A549 (cell line): Measurements from ENCODE around the gene SLC6A18. TPM values are rescaled to one million over a fixed set of nuclear protein-coding genes. Genes with fewer than 3 reads are reported as not detected.
"Not testable (repeated sequence)": the region's sequence is repeated elsewhere in the genome, so short reads cannot be mapped to it uniquely, and the experiment has no call there.

Experiments
- ATAC-seq, 2 experiments: fragments of 200-7000 bp in 1 of 2; fragments of >200 bp in 1 of 2; cut with Nextera tagmentation in 1 of 2; cut with Tn5 transposase in 1 of 2; 3 replicates each; pipeline versions ENCODE4 v1.8.0 to v1.9.1; 2018 to 2020; ENCODE audit warnings: mild to moderate bottlenecking in 1 of 2, moderate library complexity in 1 of 2
- CTCF ChIA-PET: fragments of 300-600 bp; sonication (Branson Sonifier 250); formaldehyde crosslinking; extraction: SDS; loops from one replicate; lab custom pipeline; 2021; ENCODE audit warnings: antibody characterized with exemption, inconsistent platforms; lab: Yijun Ruan, JAX
- POLR2A ChIA-PET: fragments of 350-600 bp; formaldehyde crosslinking; extraction: SDS; loops from one replicate; lab custom pipeline; 2021; ENCODE audit warnings: antibody characterized with exemption, inconsistent platforms; lab: Yijun Ruan, JAX
- DNase-seq, 2 experiments: peaks; one replicate each; pipeline versions ENCODE4 v3.0.0 to v3.0.0-alpha.2; 2011 to 2016; ENCODE audit warnings: low read depth in 1 of 2, low spot score in 1 of 2
- FAIRE-seq: peaks from 2 replicates; lab custom pipeline; 2011; peaks lifted over from hg19 to GRCh38; lab: Jason Lieb, UNC
- H3K27ac ChIP-seq, 2 experiments: fragments of >200 bp; sonication (Bioruptor Twin); formaldehyde crosslinking; 3 replicates each; pipeline ENCODE4 v1.5.1; 2016 to 2017
- H3K4me1 ChIP-seq: fragments of >200 bp; sonication (Bioruptor Twin); formaldehyde crosslinking; 3 replicates; pipeline ENCODE4 v1.6.1; 2016
- H3K4me2 ChIP-seq: fragments of >200 bp; sonication (Bioruptor Twin); formaldehyde crosslinking; 3 replicates; pipeline ENCODE4 v1.6.1; 2016
- H3K4me3 ChIP-seq: fragments of >200 bp; sonication (Bioruptor Twin); formaldehyde crosslinking; 3 replicates; pipeline ENCODE4 v1.5.1; 2016
- H3K9me3 ChIP-seq: fragments of >200 bp; sonication (Bioruptor Twin); formaldehyde crosslinking; 3 replicates; pipeline ENCODE4 v1.6.1; 2016
- CEBPB ChIP-seq, 2 experiments: fragments of >200 bp in 1 of 2; sonication (Bioruptor Twin) in 1 of 2; formaldehyde crosslinking in 1 of 2; IDR thresholded peaks; 2 replicates each; pipeline ENCODE4 v1.6.1; 2012 to 2016
- EHF ChIP-seq: fragments of 250-450 bp; sonication (Bioruptor Pico); IDR thresholded peaks from 2 replicates; pipeline ENCODE4 v1.5.0; 2020; ENCODE audit warnings: mild to moderate bottlenecking
- EP300 ChIP-seq, 2 experiments: fragments of >200 bp; sonication (Bioruptor Twin); formaldehyde crosslinking; IDR thresholded peaks; 2 replicates in 1 of 2; 3 replicates in 1 of 2; pipeline ENCODE4 v1.6.1; 2016 to 2017
- ESRRA ChIP-seq: fragments of 150-350 bp; IDR thresholded peaks from 2 replicates; pipeline ENCODE4 v1.6.1; 2014; ENCODE audit warnings: mild to moderate bottlenecking, low read length, borderline replicate concordance
- FOSB ChIP-seq: fragments of 250-450 bp; sonication (Bioruptor Pico); IDR thresholded peaks from 2 replicates; pipeline ENCODE4 v1.5.0; 2020; ENCODE audit warnings: mild to moderate bottlenecking, moderate library complexity
- FOSL2 ChIP-seq, 2 experiments: fragments of 450-650 bp in 1 of 2; fragments of >200 bp in 1 of 2; sonication (Bioruptor Twin) in 1 of 2; formaldehyde crosslinking; IDR thresholded peaks; 2 replicates each; pipeline versions ENCODE4 v1.5.0 to v1.6.1; 2016 to 2020; ENCODE audit warnings: mild to moderate bottlenecking in 1 of 2, moderate library complexity in 1 of 2
- GATA3 ChIP-seq: IDR thresholded peaks from 2 replicates; pipeline ENCODE4 v1.6.1; 2012; ENCODE audit warnings: borderline replicate concordance
- HOXB13 ChIP-seq: fragments of 250-450 bp; sonication (Bioruptor Pico); IDR thresholded peaks from 2 replicates; pipeline ENCODE4 v1.5.0; 2020; ENCODE audit warnings: low read depth, mild to moderate bottlenecking, moderate library complexity
- JUN ChIP-seq, 2 experiments: fragments of >200 bp; sonication (Bioruptor Twin); formaldehyde crosslinking; IDR thresholded peaks; 2 replicates in 1 of 2; 3 replicates in 1 of 2; pipeline ENCODE4 v1.6.1; 2016 to 2017
- KDM1A ChIP-seq: fragments of 200-600 bp; sonication (generic); IDR thresholded peaks from 2 replicates; pipeline ENCODE4 v1.6.1; 2016; ENCODE audit warnings: low read depth, mild to moderate bottlenecking
- MAFK ChIP-seq: fragments of 450-650 bp; IDR thresholded peaks from 2 replicates; pipeline ENCODE4 v1.6.1; 2014; ENCODE audit not compliant: partially characterized antibody
- NFE2L2 ChIP-seq: fragments of 150-350 bp; conservative IDR thresholded peaks from 2 replicates; pipeline ENCODE4 v1.6.1; 2014; ENCODE audit warnings: low read length
- NPAS2 ChIP-seq: fragments of 250-450 bp; sonication (Bioruptor Pico); IDR thresholded peaks from 2 replicates; pipeline ENCODE4 v1.8.0; 2022; ENCODE audit warnings: mild to moderate bottlenecking, moderate library complexity, borderline replicate concordance
- NR3C1 ChIP-seq: fragments of >200 bp; sonication (Bioruptor Twin); formaldehyde crosslinking; IDR thresholded peaks from 3 replicates; pipeline ENCODE4 v1.6.1; 2017
- PHF8 ChIP-seq: fragments of 200-600 bp; sonication (generic); IDR thresholded peaks from 2 replicates; pipeline ENCODE4 v1.6.1; 2016; ENCODE audit warnings: low read depth, mild to moderate bottlenecking, antibody characterized with exemption, moderate library complexity, borderline replicate concordance
- RAD21 ChIP-seq, 2 experiments: fragments of >200 bp in 1 of 2; sonication (Bioruptor Twin) in 1 of 2; formaldehyde crosslinking in 1 of 2; IDR thresholded peaks in 1 of 2; conservative IDR thresholded peaks in 1 of 2; 2 replicates in 1 of 2; 3 replicates in 1 of 2; pipeline ENCODE4 v1.6.1; 2012 to 2018; ENCODE audit warnings: inconsistent platforms in 1 of 2
- ZFP36 ChIP-seq: fragments of 450-650 bp; IDR thresholded peaks from 2 replicates; pipeline ENCODE4 v1.6.1; 2014; ENCODE audit warnings: borderline replicate concordance; ENCODE audit not compliant: partially characterized antibody
- WGBS: methylation state at CpG from one replicate; pipeline ENCODE4 v1.1.6; 2017; ENCODE audit errors: missing lambda C conversion rate; 5-methylcytosine and 5-hydroxymethylcytosine counted together
- polyA plus RNA-seq, 4 experiments: library from polyadenylated mRNA; depleted of rRNA in 3 of 4; stranded (reverse); fragments of >200 nt; fragmentation: RNase III in 1 of 4; extraction: RNeasy Plus Mini Kit Qiagen cat#74134 plus additional on column Dnase treatment in 1 of 4; gene quantifications; 2 replicates in 3 of 4; 3 replicates in 1 of 4; pipeline ENCODE4 v1.2.3, GENCODE V29; 2011 to 2017
- TF ChIP-seq, protein P1 (sequence below): fragments of 250-450 bp; sonication (Bioruptor Pico); IDR thresholded peaks from 2 replicates; pipeline ENCODE4 v1.5.0; 2021; ENCODE audit warnings: mild to moderate bottlenecking, moderate library complexity, borderline replicate concordance
- TF ChIP-seq, protein P2 (sequence below): fragments of 450-650 bp; IDR thresholded peaks from 2 replicates; pipeline ENCODE4 v1.6.1; 2014; ENCODE audit warnings: antibody characterized with exemption
- TF ChIP-seq, protein P3 (sequence below): IDR thresholded peaks from 2 replicates; pipeline ENCODE4 v1.6.1; 2012

SLC6A18 gene
- polyA plus RNA-seq, 2 of the 4 experiments (the other 2 are of a cell fraction): not detected

DNA sequence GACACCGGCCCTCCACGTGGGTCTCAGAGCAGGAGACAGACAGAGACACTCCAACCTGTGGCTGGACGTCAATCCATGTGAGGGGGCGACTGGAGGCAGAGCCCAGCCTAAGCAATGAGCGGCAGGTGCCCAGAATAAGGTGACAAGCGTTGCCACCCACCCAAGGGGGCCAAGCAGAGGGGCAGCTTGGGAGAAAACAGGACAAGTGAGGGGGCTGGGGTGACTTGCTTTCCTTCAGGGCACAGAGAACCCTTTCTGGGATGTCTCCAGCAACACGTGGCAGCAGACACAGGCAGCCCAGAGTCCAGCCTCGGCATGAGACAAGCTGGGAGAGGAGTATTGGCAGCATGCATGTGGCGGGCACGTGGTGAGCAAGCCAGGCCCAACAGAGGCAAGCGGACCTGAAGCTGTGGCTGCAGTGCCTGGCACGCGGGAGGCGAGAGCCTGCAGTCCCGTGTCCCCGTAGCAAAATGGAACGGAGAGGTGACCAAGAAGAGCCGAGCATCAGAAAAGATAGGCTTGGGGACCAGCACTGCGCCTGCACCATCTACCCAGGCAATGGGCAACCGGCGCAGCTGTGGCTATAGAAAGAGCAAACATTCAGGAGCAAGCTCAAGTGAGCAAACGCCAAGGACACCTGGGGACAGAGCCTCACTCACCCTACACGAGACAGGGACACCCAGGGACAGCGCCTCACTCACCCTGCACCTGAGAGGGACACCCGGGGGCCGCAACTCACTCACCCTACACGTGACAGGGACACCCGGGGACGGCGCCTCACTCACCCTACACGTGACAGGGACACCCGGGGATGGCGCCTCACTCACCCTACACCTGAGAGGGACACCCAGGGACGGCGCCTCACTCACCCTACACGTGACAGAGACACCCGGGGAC is 63.5 kb downstream of the SLC6A18 start (continued):
- TF ChIP-seq, protein P1, sequence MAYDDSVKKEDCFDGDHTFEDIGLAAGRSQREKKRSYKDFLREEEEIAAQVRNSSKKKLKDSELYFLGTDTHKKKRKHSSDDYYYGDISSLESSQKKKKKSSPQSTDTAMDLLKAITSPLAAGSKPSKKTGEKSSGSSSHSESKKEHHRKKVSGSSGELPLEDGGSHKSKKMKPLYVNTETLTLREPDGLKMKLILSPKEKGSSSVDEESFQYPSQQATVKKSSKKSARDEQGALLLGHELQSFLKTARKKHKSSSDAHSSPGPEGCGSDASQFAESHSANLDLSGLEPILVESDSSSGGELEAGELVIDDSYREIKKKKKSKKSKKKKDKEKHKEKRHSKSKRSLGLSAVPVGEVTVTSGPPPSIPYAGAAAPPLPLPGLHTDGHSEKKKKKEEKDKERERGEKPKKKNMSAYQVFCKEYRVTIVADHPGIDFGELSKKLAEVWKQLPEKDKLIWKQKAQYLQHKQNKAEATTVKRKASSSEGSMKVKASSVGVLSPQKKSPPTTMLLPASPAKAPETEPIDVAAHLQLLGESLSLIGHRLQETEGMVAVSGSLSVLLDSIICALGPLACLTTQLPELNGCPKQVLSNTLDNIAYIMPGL (CRISPR knock-in tag): no peak

DNA sequence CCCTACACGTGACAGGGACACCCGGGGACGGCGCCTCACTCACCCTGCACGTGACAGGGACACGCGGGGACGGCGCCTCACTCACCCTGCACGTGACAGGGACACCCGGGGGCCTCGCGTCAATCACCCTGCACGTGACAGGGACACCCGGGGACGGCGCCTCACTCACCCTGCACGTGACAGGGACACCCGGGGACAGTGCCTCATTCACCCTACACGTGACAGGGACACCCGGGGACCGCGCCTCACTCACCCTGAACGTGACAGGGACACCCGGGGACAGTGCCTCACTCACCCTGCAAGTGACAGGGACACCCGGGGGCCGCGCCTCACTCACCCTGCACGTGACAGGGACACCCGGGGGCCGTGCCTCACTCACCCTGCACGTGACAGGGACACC is 64.4 kb downstream of the SLC6A18 start:
- CTCF ChIA-PET, H3K4me2 ChIP-seq, POLR2A ChIA-PET, FAIRE-seq, H3K4me1 ChIP-seq, DNase-seq, H3K27ac ChIP-seq, ATAC-seq, H3K9me3 ChIP-seq, H3K4me3 ChIP-seq: not testable (repeated sequence)
- WGBS: no CpG with 5 or more reads among the region's 32 CpGs

DNA sequence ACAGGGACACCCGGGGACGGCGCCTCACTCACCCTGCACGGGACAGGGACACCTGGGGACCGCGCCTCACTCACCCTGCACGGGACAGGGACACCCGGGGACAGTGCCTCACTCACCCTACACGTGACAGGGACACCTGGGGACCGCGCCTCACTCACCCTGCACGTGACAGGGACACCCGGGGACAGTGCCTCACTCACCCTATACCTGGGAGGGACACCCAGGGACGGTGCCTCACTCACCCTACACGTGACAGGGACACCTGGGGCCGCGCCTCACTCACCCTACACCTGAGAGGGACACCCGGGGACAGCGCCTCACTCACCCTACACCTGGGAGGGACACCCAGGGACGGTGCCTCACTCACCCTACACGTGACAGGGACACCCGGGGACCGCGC is 65.8 kb downstream of the SLC6A18 start:
- FAIRE-seq, POLR2A ChIA-PET: not testable (repeated sequence)
- 81% methylated on average over 12 of the region's 24 CpGs for WGBS

DNA sequence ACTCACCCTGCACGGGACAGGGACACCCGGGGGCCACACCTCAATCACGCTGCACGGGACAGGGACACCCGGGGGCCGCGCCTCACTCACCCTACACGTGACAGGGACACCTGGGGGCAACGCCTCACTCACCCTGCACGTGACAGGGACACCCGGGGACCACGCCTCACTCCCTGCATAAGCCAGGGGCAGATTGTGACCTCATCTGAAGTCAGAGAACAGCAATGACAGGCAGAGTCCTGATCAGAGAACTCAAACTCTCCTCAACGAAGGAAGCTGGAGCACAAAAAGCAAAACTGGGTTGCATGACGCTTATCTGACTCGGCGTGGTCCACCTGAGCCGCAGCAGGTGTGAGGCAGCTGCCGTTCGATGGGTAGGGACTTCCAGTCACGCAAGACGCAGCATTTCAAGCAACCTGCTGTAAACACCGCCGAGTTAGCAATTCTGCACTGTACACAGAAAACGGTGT is 66.5 kb downstream of the SLC6A18 start:
- FAIRE-seq (no peak), DNase-seq (no peak), ATAC-seq (no peak)
- Histone ChIP-seq H3K9me3 (no peaks in the 10 kb centered on the region), H3K4me2 (no peak overlapping the region), H3K4me3 (no peak overlapping the region), H3K27ac (no peak overlapping the region), H3K4me1 (peaks cover 8% of the 10 kb centered on the region; the same call in 1 of the 3 replicates)
- peak; percentile 46 for TF ChIP-seq MAFK
- no peak for TF ChIP-seq FOSL2 (IDR thresholded peaks at IDR 0.05)
- TF ChIP-seq FOSL2 (CRISPR knock-in tag; IDR thresholded peaks at IDR 0.05): no peak
- ChIA-PET POLR2A (no interaction called here), CTCF (no interaction called here)
- 91% methylated on average over 18 of the region's 24 CpGs for WGBS

More for the DNA sequence above, 65.8 kb downstream of the SLC6A18 start:
- ATAC-seq, H3K27ac ChIP-seq, H3K4me1 ChIP-seq, H3K4me3 ChIP-seq, CTCF ChIA-PET, DNase-seq, H3K9me3 ChIP-seq, H3K4me2 ChIP-seq: not testable (repeated sequence)

DNA sequence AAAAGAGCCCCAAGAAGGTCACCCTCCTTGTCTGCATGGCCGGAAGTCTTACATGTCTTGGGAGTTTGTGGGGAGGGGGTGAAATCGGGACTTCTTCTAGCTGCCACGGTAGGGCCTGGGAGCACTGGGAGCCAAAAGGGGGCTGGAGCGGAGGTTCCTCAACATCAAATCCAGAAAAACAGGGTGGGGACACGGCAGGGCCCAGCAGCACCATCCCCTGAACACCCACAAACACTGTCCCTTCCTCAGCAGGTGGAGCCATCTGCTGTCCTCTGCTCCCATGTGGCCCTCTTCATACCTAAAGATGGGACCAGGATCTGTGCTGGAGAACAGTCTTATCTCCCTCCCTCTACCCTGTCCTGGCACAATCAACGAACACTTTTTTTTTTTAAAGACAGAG is 67.0 kb downstream of the SLC6A18 start:
- ChIA-PET POLR2A (no interaction called here), CTCF (no interaction called here)
- ATAC-seq (no peak), FAIRE-seq (no peak), DNase-seq (no peak)
- Histone ChIP-seq H3K27ac (no peak overlapping the region), H3K4me2 (no peak overlapping the region), H3K4me3 (no peak overlapping the region), H3K9me3 (no peaks in the 10 kb centered on the region), H3K4me1 (peaks cover 8% of the 10 kb centered on the region; the same call in 1 of the 3 replicates)
- 76% methylated on average over 6 of the region's 6 CpGs for WGBS
- TF ChIP-seq, protein P2, sequence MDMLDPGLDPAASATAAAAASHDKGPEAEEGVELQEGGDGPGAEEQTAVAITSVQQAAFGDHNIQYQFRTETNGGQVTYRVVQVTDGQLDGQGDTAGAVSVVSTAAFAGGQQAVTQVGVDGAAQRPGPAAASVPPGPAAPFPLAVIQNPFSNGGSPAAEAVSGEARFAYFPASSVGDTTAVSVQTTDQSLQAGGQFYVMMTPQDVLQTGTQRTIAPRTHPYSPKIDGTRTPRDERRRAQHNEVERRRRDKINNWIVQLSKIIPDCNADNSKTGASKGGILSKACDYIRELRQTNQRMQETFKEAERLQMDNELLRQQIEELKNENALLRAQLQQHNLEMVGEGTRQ: no peak
- TF ChIP-seq NFE2L2 (no peak), KDM1A (no peak), CEBPB (IDR thresholded peaks at IDR 0.05) (no peak), ESRRA (no peak), EHF (CRISPR knock-in tag) (no peak), NR3C1 (no peak), NPAS2 (no peak), FOSB (no peak), HOXB13 (no peak), JUN (IDR thresholded peaks at IDR 0.05) (no peak), PHF8 (no peak), EP300 (IDR thresholded peaks at IDR 0.05) (no peak), ZFP36 (no peak), GATA3 (no peak), RAD21 (conservative IDR thresholded peaks at IDR 0.05 in 1 of 2, IDR thresholded peaks at IDR 0.05 in 1 of 2) (no peak)
- TF ChIP-seq, protein P3, sequence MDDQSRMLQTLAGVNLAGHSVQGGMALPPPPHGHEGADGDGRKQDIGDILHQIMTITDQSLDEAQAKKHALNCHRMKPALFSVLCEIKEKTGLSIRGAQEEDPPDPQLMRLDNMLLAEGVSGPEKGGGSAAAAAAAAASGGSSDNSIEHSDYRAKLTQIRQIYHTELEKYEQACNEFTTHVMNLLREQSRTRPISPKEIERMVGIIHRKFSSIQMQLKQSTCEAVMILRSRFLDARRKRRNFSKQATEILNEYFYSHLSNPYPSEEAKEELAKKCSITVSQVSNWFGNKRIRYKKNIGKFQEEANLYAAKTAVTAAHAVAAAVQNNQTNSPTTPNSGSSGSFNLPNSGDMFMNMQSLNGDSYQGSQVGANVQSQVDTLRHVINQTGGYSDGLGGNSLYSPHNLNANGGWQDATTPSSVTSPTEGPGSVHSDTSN: no peak
